A549 (cell line): ENCODE measurements around the gene FMNL2. TPM values are rescaled to one million over a fixed set of nuclear protein-coding genes. Genes with fewer than 3 reads are reported as not detected.

ENCODE experiments used
- ATAC-seq, 2 experiments: fragments of 200-7000 bp in 1 of 2; fragments of >200 bp in 1 of 2; cut with Nextera tagmentation in 1 of 2; cut with Tn5 transposase in 1 of 2; 3 replicates each; pipeline versions ENCODE4 v1.8.0 to v1.9.1; 2018 to 2020; ENCODE audit warnings: mild to moderate bottlenecking in 1 of 2, moderate library complexity in 1 of 2
- CTCF ChIA-PET: fragments of 300-600 bp; sonication (Branson Sonifier 250); formaldehyde crosslinking; extraction: SDS; loops from one replicate; lab custom pipeline; 2021; ENCODE audit warnings: antibody characterized with exemption, inconsistent platforms; lab: Yijun Ruan, JAX
- POLR2A ChIA-PET: fragments of 350-600 bp; formaldehyde crosslinking; extraction: SDS; loops from one replicate; lab custom pipeline; 2021; ENCODE audit warnings: antibody characterized with exemption, inconsistent platforms; lab: Yijun Ruan, JAX
- DNase-seq, 2 experiments: peaks; one replicate each; pipeline versions ENCODE4 v3.0.0 to v3.0.0-alpha.2; 2011 to 2016; ENCODE audit warnings: low read depth in 1 of 2, low spot score in 1 of 2
- FAIRE-seq: peaks from 2 replicates; lab custom pipeline; 2011; peaks lifted over from hg19 to GRCh38; lab: Jason Lieb, UNC
- H3K27ac ChIP-seq, 2 experiments: fragments of >200 bp; sonication (Bioruptor Twin); formaldehyde crosslinking; 3 replicates each; pipeline ENCODE4 v1.5.1; 2016 to 2017
- H3K4me1 ChIP-seq: fragments of >200 bp; sonication (Bioruptor Twin); formaldehyde crosslinking; 3 replicates; pipeline ENCODE4 v1.6.1; 2016
- H3K4me2 ChIP-seq: fragments of >200 bp; sonication (Bioruptor Twin); formaldehyde crosslinking; 3 replicates; pipeline ENCODE4 v1.6.1; 2016
- H3K4me3 ChIP-seq: fragments of >200 bp; sonication (Bioruptor Twin); formaldehyde crosslinking; 3 replicates; pipeline ENCODE4 v1.5.1; 2016
- H3K9me3 ChIP-seq: fragments of >200 bp; sonication (Bioruptor Twin); formaldehyde crosslinking; 3 replicates; pipeline ENCODE4 v1.6.1; 2016
- BHLHE40 ChIP-seq: IDR thresholded peaks from 2 replicates; pipeline ENCODE4 v1.6.1; 2012; ENCODE audit warnings: low read depth, low read length, inconsistent platforms
- CBX8 ChIP-seq: fragments of 200-600 bp; sonication (generic); IDR thresholded peaks from 2 replicates; pipeline ENCODE4 v1.6.1; 2016
- CHD4 ChIP-seq: fragments of 200-600 bp; sonication (generic); IDR thresholded peaks from 2 replicates; pipeline ENCODE4 v1.6.1; 2016; ENCODE audit warnings: antibody characterized with exemption, mild to moderate bottlenecking, borderline replicate concordance
- EHMT2 ChIP-seq: fragments of 200-600 bp; sonication (generic); IDR thresholded peaks from 2 replicates; pipeline ENCODE4 v1.6.1; 2016; ENCODE audit warnings: antibody characterized with exemption, low read depth, mild to moderate bottlenecking, moderate library complexity
- ELK1 ChIP-seq: fragments of 150-350 bp; IDR thresholded peaks from 2 replicates; pipeline ENCODE4 v1.6.1; 2014; ENCODE audit warnings: low read depth, mild to moderate bottlenecking, low read length
- ESRRA ChIP-seq: fragments of 150-350 bp; IDR thresholded peaks from 2 replicates; pipeline ENCODE4 v1.6.1; 2014; ENCODE audit warnings: mild to moderate bottlenecking, low read length, borderline replicate concordance
- FOSL2 ChIP-seq, 2 experiments: fragments of 450-650 bp in 1 of 2; fragments of >200 bp in 1 of 2; sonication (Bioruptor Twin) in 1 of 2; formaldehyde crosslinking; IDR thresholded peaks; 2 replicates each; pipeline versions ENCODE4 v1.5.0 to v1.6.1; 2016 to 2020; ENCODE audit warnings: mild to moderate bottlenecking in 1 of 2, moderate library complexity in 1 of 2
- GATA3 ChIP-seq: IDR thresholded peaks from 2 replicates; pipeline ENCODE4 v1.6.1; 2012; ENCODE audit warnings: borderline replicate concordance
- HEYL ChIP-seq: fragments of 250-450 bp; sonication (Bioruptor Pico); IDR thresholded peaks from 2 replicates; pipeline ENCODE4 v1.8.0; 2021; ENCODE audit warnings: mild to moderate bottlenecking, moderate library complexity
- HOXA7 ChIP-seq: fragments of 250-450 bp; sonication (Bioruptor Pico); IDR thresholded peaks from 2 replicates; pipeline ENCODE4 v1.5.0; 2020; ENCODE audit warnings: mild to moderate bottlenecking, moderate library complexity
- HOXB5 ChIP-seq: fragments of 250-450 bp; sonication (Bioruptor Pico); IDR thresholded peaks from 2 replicates; pipeline ENCODE4 v1.5.0; 2020; ENCODE audit warnings: mild to moderate bottlenecking, moderate library complexity
- JUN ChIP-seq, 2 experiments: fragments of >200 bp; sonication (Bioruptor Twin); formaldehyde crosslinking; IDR thresholded peaks; 2 replicates in 1 of 2; 3 replicates in 1 of 2; pipeline ENCODE4 v1.6.1; 2016 to 2017
- JUNB ChIP-seq: fragments of >200 bp; sonication (Bioruptor Twin); formaldehyde crosslinking; IDR thresholded peaks from 2 replicates; pipeline ENCODE4 v1.6.1; 2016
- KDM5A ChIP-seq: fragments of 200-600 bp; sonication (generic); IDR thresholded peaks from 2 replicates; pipeline ENCODE4 v1.6.1; 2016; ENCODE audit warnings: antibody characterized with exemption, mild to moderate bottlenecking
- MAFK ChIP-seq: fragments of 450-650 bp; IDR thresholded peaks from 2 replicates; pipeline ENCODE4 v1.6.1; 2014; ENCODE audit not compliant: partially characterized antibody
- NFE2L2 ChIP-seq: fragments of 150-350 bp; conservative IDR thresholded peaks from 2 replicates; pipeline ENCODE4 v1.6.1; 2014; ENCODE audit warnings: low read length
- POLR2A ChIP-seq: IDR thresholded peaks from 2 replicates; pipeline ENCODE4 v1.6.1; 2012; ENCODE audit warnings: mild to moderate bottlenecking, low read length
- REST ChIP-seq: fragments of 200-600 bp; sonication (generic); IDR thresholded peaks from 2 replicates; pipeline ENCODE4 v1.6.1; 2016; ENCODE audit warnings: antibody characterized with exemption, mild to moderate bottlenecking, moderate library complexity
- WGBS: methylation state at CpG from one replicate; pipeline ENCODE4 v1.1.6; 2017; ENCODE audit errors: missing lambda C conversion rate; 5-methylcytosine and 5-hydroxymethylcytosine counted together
- polyA plus RNA-seq, 4 experiments: library from polyadenylated mRNA; depleted of rRNA in 3 of 4; stranded (reverse); fragments of >200 nt; fragmentation: RNase III in 1 of 4; extraction: RNeasy Plus Mini Kit Qiagen cat#74134 plus additional on column Dnase treatment in 1 of 4; gene quantifications; 2 replicates in 3 of 4; 3 replicates in 1 of 4; pipeline ENCODE4 v1.2.3, GENCODE V29; 2011 to 2017

Gene FMNL2
- polyA plus RNA-seq, 2 of the 4 experiments (the other 2 are of a cell fraction) = 27.9 to 36.5 TPM

- Histone ChIP-seq H3K27ac (no peak overlapping the region), H3K4me2 (no peak overlapping the region), H3K4me1 (no peaks in the 10 kb centered on the region), H3K9me3 (no peaks in the 10 kb centered on the region), H3K4me3 (no peak overlapping the region)
- CTCF ChIA-PET = interaction anchor here (1.2 kb wide), 1 partner anchor 481 kb away, joined by 3 read pairs; the partner anchor contains the start of gene STAM2
- ATAC-seq = no peak
- FAIRE-seq = no peak
- no peak for TF ChIP-seq HOXB5 (CRISPR knock-in tag)
- no peak for TF ChIP-seq HOXA7 (CRISPR knock-in tag)
- TF ChIP-seq GATA3 = no peak
- no peak for TF ChIP-seq POLR2A
- TF ChIP-seq ELK1 = no peak
- no peak for TF ChIP-seq CHD4
- no peak for TF ChIP-seq MAFK
- no peak for TF ChIP-seq HEYL (CRISPR knock-in tag)
- no peak for TF ChIP-seq FOSL2 (IDR thresholded peaks at IDR 0.05)
- no peak for TF ChIP-seq FOSL2 (CRISPR knock-in tag; IDR thresholded peaks at IDR 0.05)
- no peak for TF ChIP-seq BHLHE40
- TF ChIP-seq CBX8 = no peak
- TF ChIP-seq KDM5A = no peak
- TF ChIP-seq REST = no peak
- TF ChIP-seq NFE2L2 = no peak
- no peak for DNase-seq
- 90% methylated on average over 4 of the region's 4 CpGs for WGBS
- POLR2A ChIA-PET = no interaction called here
Observed at GRCh38 chr2:152657043-152657442, 322.1 kb downstream of the FMNL2 start.

- no peaks in the 10 kb centered on the region for H3K9me3 ChIP-seq
- FAIRE-seq = no peak
- H3K4me3 ChIP-seq = no peak overlapping the region
- ChIA-PET CTCF (interaction anchor here (1.2 to 2.1 kb wide), 3 partner anchors 11 to 482 kb away, joined by 3 to 8 read pairs (median 4); partner anchors contain the start of gene STAM2), POLR2A (no interaction called here)
- TF ChIP-seq ESRRA (no peak), MAFK (peak; percentile 71)
- 84% methylated on average over 1 of the region's 1 CpG for WGBS
- no peak overlapping the region for H3K4me2 ChIP-seq
- no peaks in the 10 kb centered on the region for H3K4me1 ChIP-seq
- no peak for ATAC-seq
- DNase-seq = no peak
- no peak overlapping the region for H3K27ac ChIP-seq
Observed at GRCh38 chr2:152658221-152658620, 323.2 kb downstream of the FMNL2 start.

GRCh38 chr2:152661076-152661475, 326.1 kb downstream of the FMNL2 start:
- no peaks in the 10 kb centered on the region for H3K9me3 ChIP-seq

More at GRCh38 chr2:152661076-152661475, 326.1 kb downstream of the FMNL2 start:
- no peak for TF ChIP-seq JUN (IDR thresholded peaks at IDR 0.05)
- TF ChIP-seq JUNB = no peak
- no peak for TF ChIP-seq EHMT2
- TF ChIP-seq REST = no peak
- H3K4me3 ChIP-seq = no peak overlapping the region
- no peak overlapping the region for H3K4me2 ChIP-seq
- no peak for DNase-seq
- no peak overlapping the region for H3K27ac ChIP-seq
- ATAC-seq = no peak
- H3K4me1 ChIP-seq = no peaks in the 10 kb centered on the region
- WGBS = 89% methylated on average over 4 of the region's 4 CpGs
- CTCF ChIA-PET = interaction anchor here (1.4 kb wide), 1 partner anchor 25 kb away, joined by 3 read pairs; no protein-coding TSS in a partner anchor
- POLR2A ChIA-PET = interaction anchor here (0.7 kb wide), 1 partner anchor 20 kb away, joined by 5 read pairs; no protein-coding TSS in a partner anchor
- FAIRE-seq = no peak
